SJSA1 (cell line): Measurements from ENCODE around the gene TLX1. TPM values are rescaled to one million over a fixed set of nuclear protein-coding genes. Genes with fewer than 3 reads are reported as not detected.

Source experiments
- DNase-seq, 2 experiments: peaks; one replicate each; pipeline ENCODE4 v3.0.0-alpha.2; 2015 to 2020; ENCODE audit warnings: low spot score in 2 of 2, low read depth in 1 of 2
- H3K27ac ChIP-seq: fragments of 250-450 bp; sonication (Bioruptor Pico); 2 replicates; pipeline ENCODE4 v1.5.1; 2020; ENCODE audit warnings: mild to moderate bottlenecking, moderate library complexity
- H3K27me3 ChIP-seq: fragments of 250-450 bp; sonication (Bioruptor Pico); replicated peaks from 2 replicates; pipeline ENCODE4 v1.5.1; 2020; ENCODE audit warnings: mild to moderate bottlenecking, moderate library complexity
- H3K36me3 ChIP-seq: fragments of 250-450 bp; sonication (Bioruptor Pico); 2 replicates; pipeline ENCODE4 v1.5.1; 2020; ENCODE audit warnings: mild to moderate bottlenecking
- H3K4me1 ChIP-seq: fragments of 250-450 bp; sonication (Bioruptor Pico); replicated peaks from 2 replicates; pipeline ENCODE4 v1.6.1; 2021; ENCODE audit warnings: mild to moderate bottlenecking
- H3K4me3 ChIP-seq: fragments of 250-450 bp; sonication (Bioruptor Pico); 2 replicates; pipeline ENCODE4 v1.5.1; 2020; ENCODE audit warnings: mild to moderate bottlenecking
- H3K9me3 ChIP-seq: fragments of 250-450 bp; sonication (Bioruptor Pico); replicated peaks from 2 replicates; pipeline ENCODE4 v1.5.1; 2020; ENCODE audit warnings: mild to moderate bottlenecking
- total RNA-seq: library from RNA; depleted of rRNA; stranded (reverse); fragments of >200 nt; shearing (Covaris generic); gene quantifications from 2 replicates; pipeline ENCODE4 v1.2.3, GENCODE V29; 2014

The TLX1 gene
- total RNA-seq, 1 experiment from 2014 or later: not detected

GRCh38 chr10:101097881-101098280, 33.2 kb upstream of the TLX1 start:
- Histone ChIP-seq H3K27me3 (peaks cover 53% of the 10 kb centered on the region), H3K4me1 (peaks cover 2% of the 10 kb centered on the region; the same call in 1 of the 2 replicates), H3K36me3 (no peaks in the 10 kb centered on the region), H3K4me3 (no peak overlapping the region), H3K9me3 (no peaks in the 10 kb centered on the region), H3K27ac (no peak overlapping the region)
- DNase-seq: no peak

- Histone ChIP-seq H3K27me3 (peaks cover 59% of the 10 kb centered on the region), H3K4me3 (no peak overlapping the region), H3K36me3 (no peaks in the 10 kb centered on the region), H3K9me3 (no peaks in the 10 kb centered on the region), H3K4me1 (no peaks in the 10 kb centered on the region), H3K27ac (no peak overlapping the region)
- DNase-seq: no peak
These were observed 31.2 kb upstream of the TLX1 start for GRCh38 chr10:101099901-101100300.

DNA sequence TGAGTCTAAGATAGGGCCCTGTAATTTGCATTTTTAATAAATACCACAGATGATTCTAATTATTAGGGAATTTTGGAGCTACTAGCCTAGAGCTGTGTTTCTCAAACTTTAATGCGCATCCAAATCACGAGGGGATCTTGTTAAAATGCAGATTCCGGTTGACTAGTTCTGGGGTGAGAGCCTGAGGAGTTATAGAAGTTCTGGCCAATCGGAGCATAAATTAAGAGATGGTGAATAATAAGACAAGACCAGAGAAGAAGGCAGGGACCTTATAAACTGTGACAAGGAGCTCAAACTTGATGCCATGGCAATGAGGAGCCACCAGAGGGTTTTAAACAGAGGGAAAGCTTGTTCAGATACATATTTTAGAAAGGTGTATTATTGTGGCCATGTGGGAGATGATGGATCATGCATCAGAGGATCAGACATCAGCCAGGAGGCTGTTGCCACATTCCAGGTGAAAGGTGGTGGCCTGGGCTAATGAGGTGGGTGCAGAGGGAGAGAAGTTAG, 29.7 kb upstream of the TLX1 start:
- Histone ChIP-seq H3K4me3 (no peak overlapping the region), H3K4me1 (no peaks in the 10 kb centered on the region), H3K27me3 (peaks cover 69% of the 10 kb centered on the region), H3K27ac (no peak overlapping the region), H3K9me3 (no peaks in the 10 kb centered on the region), H3K36me3 (no peaks in the 10 kb centered on the region)
- no peak for DNase-seq

DNA sequence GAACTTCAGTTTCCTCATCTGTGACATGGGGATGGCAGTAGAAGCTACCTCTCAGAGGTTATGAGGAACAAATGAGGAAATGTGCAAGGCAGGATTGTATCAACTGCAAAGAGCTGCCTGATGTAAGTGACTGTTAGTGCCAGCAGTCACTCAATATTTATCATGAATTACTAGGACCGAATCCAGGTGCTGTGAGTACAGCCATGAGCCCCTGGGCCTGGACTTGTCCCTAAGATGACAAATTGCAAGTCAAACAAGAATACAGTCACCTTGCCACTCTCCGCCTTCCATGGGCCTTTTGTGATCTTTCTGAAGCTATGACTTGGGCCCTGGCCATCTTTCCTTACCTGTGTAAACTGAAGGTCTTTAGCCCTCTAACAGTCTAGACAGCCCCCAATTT, 27.7 kb upstream of the TLX1 start:
- no peak overlapping the region for H3K27ac ChIP-seq
- H3K4me1 ChIP-seq: no peaks in the 10 kb centered on the region
- H3K4me3 ChIP-seq: no peak overlapping the region
- H3K27me3 ChIP-seq: peaks cover 71% of the 10 kb centered on the region
- H3K9me3 ChIP-seq: no peaks in the 10 kb centered on the region
- no peak for DNase-seq
- no peaks in the 10 kb centered on the region for H3K36me3 ChIP-seq

DNA sequence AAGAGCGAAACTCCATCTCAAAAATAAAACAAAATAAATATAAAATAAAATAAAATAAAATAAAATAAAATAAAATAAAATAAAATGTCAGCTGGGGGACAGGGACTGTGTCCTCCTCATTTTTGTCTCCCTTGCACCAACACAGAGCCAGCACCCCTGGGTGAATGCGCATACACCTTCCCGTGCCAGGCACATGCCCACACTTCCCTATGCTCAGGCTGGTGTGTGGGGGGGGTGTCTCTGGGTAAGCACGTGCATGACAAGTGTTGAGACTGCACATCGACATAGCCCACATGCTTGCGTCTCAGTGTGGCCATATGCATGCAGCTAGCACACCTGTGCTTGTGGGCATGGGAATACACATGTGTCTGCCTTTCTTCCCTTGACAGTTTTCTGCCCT, 24.7 kb upstream of the TLX1 start:
- DNase-seq: no peak
- H3K4me1 ChIP-seq: no peaks in the 10 kb centered on the region
- no peaks in the 10 kb centered on the region for H3K36me3 ChIP-seq
- H3K9me3 ChIP-seq: no peaks in the 10 kb centered on the region
- H3K27ac ChIP-seq: no peak overlapping the region
- no peak overlapping the region for H3K4me3 ChIP-seq
- peaks cover 66% of the 10 kb centered on the region for H3K27me3 ChIP-seq

- Histone ChIP-seq H3K27ac (no peak overlapping the region), H3K9me3 (no peaks in the 10 kb centered on the region), H3K4me1 (no peaks in the 10 kb centered on the region), H3K4me3 (no peak overlapping the region), H3K27me3 (peaks cover 65% of the 10 kb centered on the region), H3K36me3 (no peaks in the 10 kb centered on the region)
- no peak for DNase-seq
These were observed 23.3 kb upstream of the TLX1 start for GRCh38 chr10:101107771-101108170.

- Histone ChIP-seq H3K27me3 (peaks cover 64% of the 10 kb centered on the region), H3K4me3 (no peak overlapping the region), H3K4me1 (no peaks in the 10 kb centered on the region), H3K27ac (no peak overlapping the region), H3K9me3 (no peaks in the 10 kb centered on the region), H3K36me3 (no peaks in the 10 kb centered on the region)
- no peak for DNase-seq
These were observed 20.1 kb upstream of the TLX1 start for GRCh38 chr10:101110856-101111523.

DNA sequence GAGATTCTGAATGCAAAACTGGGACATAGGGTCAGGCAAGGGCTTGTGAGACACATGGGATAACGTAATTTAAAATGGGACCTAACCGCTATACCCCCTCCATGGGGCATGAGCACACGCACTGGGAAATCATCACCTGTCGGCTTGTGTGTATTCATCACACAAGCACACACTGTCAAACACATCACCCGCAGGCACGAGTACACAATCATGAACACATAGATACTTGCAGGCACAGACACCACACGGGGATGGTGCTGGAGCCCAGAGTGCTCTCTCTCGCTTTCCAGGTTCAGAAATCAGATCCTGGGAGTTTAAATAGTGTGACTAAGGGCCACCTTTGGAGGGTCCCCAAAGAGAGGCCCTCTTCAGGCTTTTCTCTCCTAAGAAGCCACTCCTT, 19.6 kb upstream of the TLX1 start:
- no peaks in the 10 kb centered on the region for H3K4me1 ChIP-seq
- H3K36me3 ChIP-seq: no peaks in the 10 kb centered on the region
- no peak overlapping the region for H3K27ac ChIP-seq
- peaks cover 66% of the 10 kb centered on the region for H3K27me3 ChIP-seq
- no peak for DNase-seq
- no peaks in the 10 kb centered on the region for H3K9me3 ChIP-seq
- H3K4me3 ChIP-seq: no peak overlapping the region

DNA sequence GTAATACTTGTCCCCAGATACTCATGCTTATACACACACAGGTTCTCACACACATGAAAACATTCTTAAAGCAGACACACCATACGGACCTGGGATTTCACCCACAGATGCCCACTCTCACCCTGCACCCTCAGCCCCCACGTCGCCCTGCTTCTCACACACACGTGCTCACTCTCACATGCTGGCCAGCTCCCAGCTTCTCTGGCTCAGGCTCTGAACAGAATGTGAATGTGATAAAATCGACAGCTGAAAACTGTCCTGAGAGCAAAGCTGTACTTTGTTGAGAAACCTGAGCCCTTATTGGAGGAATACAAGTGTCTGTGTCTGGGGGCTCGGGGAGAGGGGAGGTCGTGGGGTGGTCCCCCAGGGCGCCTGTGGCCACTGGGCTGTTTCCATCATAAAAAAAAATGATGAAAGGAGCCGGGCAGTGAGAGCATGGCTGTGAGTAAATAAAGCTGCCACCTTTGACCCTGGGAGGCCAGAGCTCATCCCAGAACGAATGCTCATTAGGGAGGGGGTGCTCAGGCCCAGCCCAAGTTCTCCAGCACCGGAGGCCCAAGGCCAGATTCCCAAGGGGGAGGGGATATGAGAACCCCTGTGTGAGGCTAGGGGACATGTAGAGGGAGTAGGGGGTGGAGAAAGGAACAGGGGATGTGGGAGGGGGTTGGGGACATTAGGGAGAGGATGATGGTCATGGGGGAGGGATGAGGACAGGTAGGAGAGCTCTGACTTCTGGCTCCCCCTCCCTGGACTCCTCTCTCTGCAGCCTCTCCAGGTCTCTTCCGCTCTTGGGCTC, 18.1 kb upstream of the TLX1 start:
- Histone ChIP-seq H3K27me3 (peaks cover 68% of the 10 kb centered on the region), H3K36me3 (no peaks in the 10 kb centered on the region), H3K27ac (no peak overlapping the region), H3K4me3 (no peak overlapping the region), H3K4me1 (no peaks in the 10 kb centered on the region), H3K9me3 (no peaks in the 10 kb centered on the region)
- DNase-seq: no peak

DNA sequence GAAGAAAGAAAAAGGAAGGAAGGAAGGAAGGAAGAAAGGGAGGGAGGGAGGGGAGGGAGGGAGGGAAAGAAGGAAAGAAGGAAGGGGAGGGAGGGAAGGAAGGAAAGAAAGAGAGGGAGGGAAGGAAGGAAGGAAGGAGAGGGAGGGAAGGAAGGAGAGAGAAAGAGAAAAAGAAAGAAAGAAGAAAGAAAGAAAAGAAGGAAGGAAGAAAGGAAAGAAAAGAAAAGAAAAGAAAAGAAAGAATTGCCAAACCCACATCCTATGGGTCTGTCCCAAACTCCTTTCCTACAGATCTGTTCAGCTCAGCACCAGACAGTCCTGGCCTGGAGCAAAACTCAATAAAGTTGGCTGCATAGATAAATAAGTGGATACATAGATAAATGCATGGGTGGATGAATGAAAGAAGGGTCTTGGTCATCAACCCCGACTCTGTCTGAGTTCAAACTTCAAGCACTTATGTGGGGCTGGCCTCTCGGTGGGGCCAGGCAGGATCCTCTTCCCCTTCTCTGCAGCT, 17.2 kb upstream of the TLX1 start:
- Histone ChIP-seq H3K4me3 (no peak overlapping the region), H3K4me1 (no peaks in the 10 kb centered on the region), H3K9me3 (no peaks in the 10 kb centered on the region), H3K36me3 (no peaks in the 10 kb centered on the region), H3K27me3 (peaks cover 66% of the 10 kb centered on the region), H3K27ac (no peak overlapping the region)
- DNase-seq: no peak

DNA sequence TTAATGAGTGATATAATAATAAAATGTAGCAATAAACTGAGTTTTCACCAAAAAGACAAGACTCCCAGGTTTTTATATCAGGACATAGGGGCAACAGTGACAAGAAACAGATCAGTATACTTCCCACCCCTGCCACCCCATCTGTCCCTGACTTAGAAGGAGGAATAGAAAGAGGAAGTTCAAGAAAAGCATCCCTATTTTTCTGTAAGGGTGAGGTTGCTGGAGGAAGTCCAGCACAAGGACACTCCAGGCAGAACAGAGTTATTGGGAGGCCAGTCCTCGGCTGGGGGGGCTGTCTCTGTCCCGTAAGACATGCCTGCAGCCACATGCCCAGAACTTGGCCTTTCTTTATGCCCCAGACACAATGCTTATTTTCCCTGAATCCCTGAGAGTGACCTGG, 16.5 kb upstream of the TLX1 start:
- Histone ChIP-seq H3K27ac (no peak overlapping the region), H3K27me3 (peaks cover 63% of the 10 kb centered on the region), H3K4me3 (no peak overlapping the region), H3K36me3 (no peaks in the 10 kb centered on the region), H3K9me3 (no peaks in the 10 kb centered on the region), H3K4me1 (no peaks in the 10 kb centered on the region)
- DNase-seq: no peak

DNA sequence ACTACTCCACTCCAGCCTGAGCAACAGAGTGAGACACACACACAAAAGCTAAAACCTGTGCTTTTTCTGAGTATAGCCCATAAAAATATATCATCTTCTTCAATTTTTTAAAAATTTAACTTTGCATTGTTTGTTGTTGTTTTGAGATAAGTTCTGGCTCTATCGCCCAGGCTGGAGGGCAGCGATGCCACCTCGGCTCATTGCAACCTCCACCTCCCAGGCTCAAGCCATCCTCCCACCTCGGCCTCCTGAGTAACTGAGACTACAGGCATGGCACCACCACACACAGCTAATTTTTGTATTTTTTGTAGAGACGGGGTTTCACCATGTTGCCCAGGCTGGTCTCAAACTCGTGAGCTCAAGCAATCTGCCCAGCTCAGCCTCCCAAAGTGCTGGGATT, 14.3 kb upstream of the TLX1 start:
- peaks cover 5% of the 10 kb centered on the region; the same call in 1 of the 2 replicates for H3K9me3 ChIP-seq
- peaks cover 71% of the 10 kb centered on the region for H3K27me3 ChIP-seq
- DNase-seq: no peak
- no peak overlapping the region for H3K4me3 ChIP-seq
- H3K27ac ChIP-seq: no peak overlapping the region
- H3K4me1 ChIP-seq: peaks cover 10% of the 10 kb centered on the region
- H3K36me3 ChIP-seq: no peaks in the 10 kb centered on the region

GRCh38 chr10:101118031-101118430, 13.1 kb upstream of the TLX1 start:
- Histone ChIP-seq H3K27ac (no peak overlapping the region), H3K36me3 (no peaks in the 10 kb centered on the region), H3K4me3 (no peak overlapping the region), H3K4me1 (peaks cover 10% of the 10 kb centered on the region), H3K27me3 (peaks cover 76% of the 10 kb centered on the region), H3K9me3 (peaks cover 5% of the 10 kb centered on the region; the same call in 1 of the 2 replicates)
- no peak for DNase-seq

DNA sequence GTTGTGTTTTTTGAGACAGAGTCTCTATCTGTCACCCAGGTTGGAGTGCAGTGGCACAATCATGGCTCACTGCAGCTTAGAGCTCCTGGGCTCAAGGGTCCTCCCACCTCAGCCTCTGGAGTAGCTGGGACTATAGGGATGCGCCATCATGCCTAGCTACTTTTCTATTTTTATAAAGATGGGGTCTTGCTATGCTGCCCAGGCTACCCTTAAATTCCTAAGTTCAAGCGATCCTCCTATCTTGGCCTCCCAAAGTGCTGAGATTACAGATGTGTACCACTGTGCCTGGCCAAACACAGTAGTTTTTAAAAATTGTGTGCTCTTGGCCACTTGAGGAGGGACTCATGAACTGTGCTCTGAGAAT, 10.6 kb upstream of the TLX1 start:
- Histone ChIP-seq H3K27me3 (peaks cover 85% of the 10 kb centered on the region), H3K27ac (no peak overlapping the region), H3K36me3 (no peaks in the 10 kb centered on the region), H3K4me3 (no peak overlapping the region), H3K9me3 (peaks cover 5% of the 10 kb centered on the region; the same call in 1 of the 2 replicates), H3K4me1 (peaks cover 10% of the 10 kb centered on the region)
- DNase-seq: no peak
